HEK293 (cell line): ENCODE results near the gene FOXP1.

Source experiments
- CTCF ChIA-PET: fragments of 350-600 bp; formaldehyde crosslinking; extraction: SDS; loops from one replicate; lab custom pipeline; 2021; ENCODE audit warnings: antibody characterized with exemption; lab: Yijun Ruan, JAX
- POLR2A ChIA-PET: fragments of 300-600 bp; formaldehyde crosslinking; extraction: SDS; loops from one replicate; lab custom pipeline; 2020; ENCODE audit warnings: antibody characterized with exemption, inconsistent platforms; lab: Yijun Ruan, JAX
- H3K27ac ChIP-seq: fragments of 200-500 bp; sonication (Bioruptor generic); 2 replicates; pipeline ENCODE4 v1.5.1; 2014; ENCODE audit warnings: low read depth, low read length, control low read depth, inconsistent platforms; ENCODE audit errors: extremely low read depth
- H3K36me3 ChIP-seq, 2 experiments: fragments of 200-500 bp in 1 of 2; sonication (Bioruptor generic) in 1 of 2; 1 replicate in 1 of 2; 2 replicates in 1 of 2; pipeline ENCODE4 v1.5.1; 2014 to 2017; ENCODE audit warnings: inconsistent platforms in 2 of 2, low read length in 2 of 2; ENCODE audit not compliant: control insufficient read depth in 2 of 2, insufficient read depth in 1 of 2
- H3K4me1 ChIP-seq: fragments of 200-500 bp; sonication (Bioruptor generic); 2 replicates; pipeline ENCODE4 v1.5.1; 2014; ENCODE audit warnings: mild to moderate bottlenecking, low read length, inconsistent platforms; ENCODE audit not compliant: control insufficient read depth, insufficient read depth
- H3K4me3 ChIP-seq: 2 replicates; pipeline ENCODE4 v1.5.1; 2011; ENCODE audit warnings: low read depth, mild to moderate bottlenecking, control low read depth, low read length, moderate library complexity
- H3K9me3 ChIP-seq: fragments of 200-500 bp; sonication (Bioruptor generic); 2 replicates; pipeline ENCODE4 v1.5.1; 2014; ENCODE audit warnings: low read depth, low read length, inconsistent platforms; ENCODE audit not compliant: control insufficient read depth, insufficient read depth
- HOXC10 ChIP-seq: sonication (generic); formaldehyde crosslinking; IDR thresholded peaks from 2 replicates; pipeline ENCODE4 v1.8.1; 2023; ENCODE audit warnings: mild to moderate bottlenecking, missing genetic modification reagents
- IKZF3 ChIP-seq: fragments of 450-650 bp; IDR thresholded peaks from 2 replicates; pipeline ENCODE4 v1.5.0; 2018; ENCODE audit warnings: missing biosample characterization, mild to moderate bottlenecking, missing genetic modification characterization, moderate library complexity
- KLF10 ChIP-seq: fragments of 450-650 bp; IDR thresholded peaks from 2 replicates; pipeline ENCODE4 v1.5.1; 2018; ENCODE audit warnings: missing biosample characterization, mild to moderate bottlenecking, missing genetic modification characterization
- YY2 ChIP-seq: fragments of 450-650 bp; formaldehyde crosslinking; IDR thresholded peaks from 2 replicates; pipeline ENCODE4 v1.5.1; 2016; ENCODE audit warnings: missing biosample characterization, missing genetic modification characterization
- ZNF133 ChIP-seq: fragments of 450-650 bp; formaldehyde crosslinking; IDR thresholded peaks from 2 replicates; pipeline ENCODE4 v1.5.1; 2016; ENCODE audit warnings: missing biosample characterization, missing genetic modification characterization
- ZNF16 ChIP-seq: fragments of 450-650 bp; formaldehyde crosslinking; IDR thresholded peaks from 2 replicates; pipeline ENCODE4 v1.5.1; 2016; ENCODE audit warnings: low read depth, missing biosample characterization, missing genetic modification characterization
- ZNF23 ChIP-seq: fragments of 450-650 bp; formaldehyde crosslinking; IDR thresholded peaks from 2 replicates; pipeline ENCODE4 v1.5.1; 2016; ENCODE audit warnings: missing biosample characterization, missing genetic modification characterization, borderline replicate concordance
- ZNF423 ChIP-seq: fragments of 450-650 bp; formaldehyde crosslinking; IDR thresholded peaks from 2 replicates; pipeline ENCODE4 v1.5.1; 2016; ENCODE audit warnings: missing biosample characterization, missing genetic modification characterization
- ZNF549 ChIP-seq: fragments of 450-650 bp; IDR thresholded peaks from 2 replicates; pipeline ENCODE4 v1.5.1; 2018; ENCODE audit warnings: missing biosample characterization, missing genetic modification characterization, mild to moderate bottlenecking, inconsistent platforms, moderate library complexity
- ZNF629 ChIP-seq: fragments of 450-650 bp; formaldehyde crosslinking; IDR thresholded peaks from 2 replicates; pipeline ENCODE4 v1.5.1; 2017; ENCODE audit warnings: missing biosample characterization, missing genetic modification characterization
- ZNF654 ChIP-seq: fragments of 450-650 bp; formaldehyde crosslinking; IDR thresholded peaks from 2 replicates; pipeline ENCODE4 v1.5.1; 2016; ENCODE audit warnings: low read depth, missing biosample characterization, missing genetic modification characterization
- ZNF701 ChIP-seq: fragments of 450-650 bp; formaldehyde crosslinking; IDR thresholded peaks from 2 replicates; pipeline ENCODE4 v1.5.1; 2016; ENCODE audit warnings: missing biosample characterization, missing genetic modification characterization
- ZNF707 ChIP-seq: fragments of 450-650 bp; formaldehyde crosslinking; IDR thresholded peaks from 2 replicates; pipeline ENCODE4 v1.5.1; 2016; ENCODE audit warnings: missing biosample characterization, missing genetic modification characterization
- ZNF777 ChIP-seq: fragments of 450-650 bp; formaldehyde crosslinking; IDR thresholded peaks from 2 replicates; pipeline ENCODE4 v1.5.1; 2017; ENCODE audit warnings: missing biosample characterization, missing genetic modification characterization, borderline replicate concordance
- TF ChIP-seq, protein P1 (sequence below): fragments of 450-650 bp; formaldehyde crosslinking; IDR thresholded peaks from 2 replicates; pipeline ENCODE4 v1.5.1; 2016; ENCODE audit warnings: missing biosample characterization, missing genetic modification characterization
- TF ChIP-seq, protein P2 (sequence below): fragments of 450-650 bp; formaldehyde crosslinking; IDR thresholded peaks from 2 replicates; pipeline ENCODE4 v1.5.1; 2017; ENCODE audit warnings: missing biosample characterization, missing genetic modification characterization
- TF ChIP-seq, protein P3 (sequence below): IDR thresholded peaks from 2 replicates; pipeline ENCODE4 v1.6.1; 2011; ENCODE audit warnings: mild to moderate bottlenecking, low read depth, low read length, borderline replicate concordance

Gene FOXP1

DNA sequence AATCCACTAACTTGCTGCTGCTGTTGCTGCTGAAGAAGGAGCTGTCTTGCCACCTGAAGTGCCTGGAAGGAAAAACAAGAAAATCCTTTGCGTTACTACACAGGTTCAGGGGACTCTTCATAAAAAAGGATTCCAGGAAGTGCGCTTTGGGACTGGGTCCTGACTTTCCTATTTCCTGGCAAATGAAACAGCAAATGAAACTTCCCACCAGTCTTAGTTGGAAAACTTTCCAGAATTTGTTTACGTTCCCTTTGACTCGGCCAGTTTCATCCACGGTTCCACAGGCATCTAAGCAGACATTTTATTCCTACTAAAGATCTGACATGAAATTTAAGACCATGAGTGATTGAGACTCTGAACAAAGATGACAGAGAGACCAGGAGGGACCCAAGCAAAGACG is 471.0 kb downstream of the FOXP1 start:
- TF ChIP-seq ZNF777 (tag by site-specific recombination), result no peak
- TF ChIP-seq KLF10 (tag by site-specific recombination), result no peak
- no peak for TF ChIP-seq YY2 (tag by site-specific recombination)
- no peak for TF ChIP-seq HOXC10 (CRISPR knock-in tag)
- TF ChIP-seq, protein P1, sequence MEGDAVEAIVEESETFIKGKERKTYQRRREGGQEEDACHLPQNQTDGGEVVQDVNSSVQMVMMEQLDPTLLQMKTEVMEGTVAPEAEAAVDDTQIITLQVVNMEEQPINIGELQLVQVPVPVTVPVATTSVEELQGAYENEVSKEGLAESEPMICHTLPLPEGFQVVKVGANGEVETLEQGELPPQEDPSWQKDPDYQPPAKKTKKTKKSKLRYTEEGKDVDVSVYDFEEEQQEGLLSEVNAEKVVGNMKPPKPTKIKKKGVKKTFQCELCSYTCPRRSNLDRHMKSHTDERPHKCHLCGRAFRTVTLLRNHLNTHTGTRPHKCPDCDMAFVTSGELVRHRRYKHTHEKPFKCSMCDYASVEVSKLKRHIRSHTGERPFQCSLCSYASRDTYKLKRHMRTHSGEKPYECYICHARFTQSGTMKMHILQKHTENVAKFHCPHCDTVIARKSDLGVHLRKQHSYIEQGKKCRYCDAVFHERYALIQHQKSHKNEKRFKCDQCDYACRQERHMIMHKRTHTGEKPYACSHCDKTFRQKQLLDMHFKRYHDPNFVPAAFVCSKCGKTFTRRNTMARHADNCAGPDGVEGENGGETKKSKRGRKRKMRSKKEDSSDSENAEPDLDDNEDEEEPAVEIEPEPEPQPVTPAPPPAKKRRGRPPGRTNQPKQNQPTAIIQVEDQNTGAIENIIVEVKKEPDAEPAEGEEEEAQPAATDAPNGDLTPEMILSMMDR (tag by site-specific recombination), result no peak
- TF ChIP-seq ZNF629, result no peak
- no peak for TF ChIP-seq IKZF3 (tag by site-specific recombination)
- TF ChIP-seq ZNF23, result no peak
- TF ChIP-seq, protein P2, sequence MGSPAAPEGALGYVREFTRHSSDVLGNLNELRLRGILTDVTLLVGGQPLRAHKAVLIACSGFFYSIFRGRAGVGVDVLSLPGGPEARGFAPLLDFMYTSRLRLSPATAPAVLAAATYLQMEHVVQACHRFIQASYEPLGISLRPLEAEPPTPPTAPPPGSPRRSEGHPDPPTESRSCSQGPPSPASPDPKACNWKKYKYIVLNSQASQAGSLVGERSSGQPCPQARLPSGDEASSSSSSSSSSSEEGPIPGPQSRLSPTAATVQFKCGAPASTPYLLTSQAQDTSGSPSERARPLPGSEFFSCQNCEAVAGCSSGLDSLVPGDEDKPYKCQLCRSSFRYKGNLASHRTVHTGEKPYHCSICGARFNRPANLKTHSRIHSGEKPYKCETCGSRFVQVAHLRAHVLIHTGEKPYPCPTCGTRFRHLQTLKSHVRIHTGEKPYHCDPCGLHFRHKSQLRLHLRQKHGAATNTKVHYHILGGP (tag by site-specific recombination), result no peak
- no peak for TF ChIP-seq ZNF16
- H3K9me3 ChIP-seq, result no peaks in the 10 kb centered on the region
- no peak overlapping the region for H3K27ac ChIP-seq
- ChIA-PET POLR2A (no interaction called here), CTCF (no interaction called here)
- H3K4me3 ChIP-seq, result no peak overlapping the region
- peaks cover 6% of the 10 kb centered on the region for H3K4me1 ChIP-seq
- H3K36me3 ChIP-seq, result no peaks in the 10 kb centered on the region; a peak in 1 of 3 replicates

DNA sequence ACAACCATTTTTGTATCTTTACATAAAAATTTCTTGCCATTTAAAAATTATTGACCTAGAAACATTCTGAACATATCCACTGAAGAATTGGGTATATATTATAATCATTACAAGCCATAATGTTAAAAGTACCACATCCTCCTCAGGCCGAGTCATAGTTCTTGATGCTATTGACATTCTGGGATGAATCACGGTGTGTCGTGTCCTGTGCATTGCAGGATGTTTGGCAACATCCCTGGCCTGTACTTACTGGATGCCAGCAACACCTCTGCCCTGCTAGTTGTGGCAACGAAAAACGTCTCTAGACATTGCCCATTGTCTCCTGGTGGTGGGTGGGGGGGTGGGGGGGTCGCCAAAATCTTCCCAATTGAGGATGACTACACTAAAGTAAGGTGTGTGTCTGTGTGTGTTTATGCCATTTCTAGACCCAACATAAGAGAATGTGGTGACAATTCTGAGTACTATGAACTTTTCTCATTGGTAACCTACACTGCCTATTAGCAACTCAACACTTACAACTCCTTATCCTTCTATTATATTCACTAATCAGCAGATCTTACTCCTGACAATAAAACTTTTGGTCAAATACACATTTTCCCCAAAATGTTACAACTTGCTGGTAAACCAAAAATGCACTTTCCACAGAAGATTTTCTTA is 471.6 kb downstream of the FOXP1 start:
- ChIA-PET POLR2A (no interaction called here), CTCF (interaction anchor here (0.7 kb wide), 1 partner anchor 394 kb away, joined by 3 read pairs; no protein-coding TSS in a partner anchor)
- Histone ChIP-seq H3K36me3 (no peaks in the 10 kb centered on the region; a peak in 1 of 3 replicates), H3K4me3 (no peak overlapping the region), H3K27ac (no peak overlapping the region), H3K9me3 (no peaks in the 10 kb centered on the region), H3K4me1 (peaks cover 6% of the 10 kb centered on the region)
- TF ChIP-seq ZNF707 (no peak), ZNF654 (tag by site-specific recombination) (no peak), ZNF549 (tag by site-specific recombination) (no peak), YY2 (tag by site-specific recombination) (no peak), IKZF3 (tag by site-specific recombination) (no peak), ZNF701 (tag by site-specific recombination) (no peak), ZNF423 (tag by site-specific recombination) (no peak), ZNF133 (tag by site-specific recombination) (no peak)
- TF ChIP-seq, protein P3, sequence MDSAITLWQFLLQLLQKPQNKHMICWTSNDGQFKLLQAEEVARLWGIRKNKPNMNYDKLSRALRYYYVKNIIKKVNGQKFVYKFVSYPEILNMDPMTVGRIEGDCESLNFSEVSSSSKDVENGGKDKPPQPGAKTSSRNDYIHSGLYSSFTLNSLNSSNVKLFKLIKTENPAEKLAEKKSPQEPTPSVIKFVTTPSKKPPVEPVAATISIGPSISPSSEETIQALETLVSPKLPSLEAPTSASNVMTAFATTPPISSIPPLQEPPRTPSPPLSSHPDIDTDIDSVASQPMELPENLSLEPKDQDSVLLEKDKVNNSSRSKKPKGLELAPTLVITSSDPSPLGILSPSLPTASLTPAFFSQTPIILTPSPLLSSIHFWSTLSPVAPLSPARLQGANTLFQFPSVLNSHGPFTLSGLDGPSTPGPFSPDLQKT, result no peak
